H1 (cell line): Measurements from ENCODE around the gene MYH8. TPM values are rescaled to one million over a fixed set of nuclear protein-coding genes. Genes with fewer than 3 reads are reported as not detected.
A peak's percentile ranks its signal among the peaks of the same experiment; 100 is the strongest.

Source experiments
- CTCF ChIA-PET: fragments of 300-600 bp; sonication (Branson Sonifier 250); formaldehyde crosslinking; loops from one replicate; lab custom pipeline; 2021; ENCODE audit not compliant: partially characterized antibody; lab: Charles Lee
- POLR2A ChIA-PET: fragments of 300-600 bp; sonication (Branson Sonifier 250); formaldehyde crosslinking; loops from one replicate; lab custom pipeline; 2021; ENCODE audit warnings: inconsistent platforms; ENCODE audit not compliant: partially characterized antibody; lab: Charles Lee
- DNase-seq, 2 experiments: peaks; one replicate each; pipeline versions ENCODE4 v3.0.0 to v3.0.0-alpha.2; 2010 to 2022; ENCODE audit warnings: low spot score in 2 of 2, low read depth in 1 of 2, mixed read lengths in 1 of 2
- FAIRE-seq: peaks from 2 replicates; lab custom pipeline; 2011; peaks lifted over from hg19 to GRCh38; lab: Jason Lieb, UNC
- H2AFZ ChIP-seq: 2 replicates; pipeline ENCODE4 v1.8.1; 2012; ENCODE audit warnings: low read length, inconsistent platforms
- H2AK5ac ChIP-seq: 2 replicates; pipeline ENCODE4 v1.6.1; 2013; ENCODE audit warnings: low read depth, low read length
- H2BK120ac ChIP-seq: replicated peaks from 2 replicates; pipeline ENCODE3; 2013; ENCODE audit warnings: low read depth, low read length, inconsistent platforms
- H2BK12ac ChIP-seq: 2 replicates; pipeline ENCODE4 v1.6.1; 2013; ENCODE audit warnings: low read depth, low read length
- H2BK15ac ChIP-seq: 2 replicates; pipeline ENCODE4 v1.6.1; 2013; ENCODE audit warnings: low read length
- H2BK20ac ChIP-seq: 2 replicates; pipeline ENCODE4 v1.6.1; 2013; ENCODE audit warnings: low read length
- H2BK5ac ChIP-seq: 2 replicates; pipeline ENCODE4 v1.6.1; 2013; ENCODE audit warnings: low read depth, low read length
- H3K14ac ChIP-seq: 2 replicates; pipeline ENCODE4 v1.6.1; 2013; ENCODE audit warnings: inconsistent platforms; ENCODE audit not compliant: insufficient read length
- H3K18ac ChIP-seq: 2 replicates; pipeline ENCODE4 v1.6.1; 2013; ENCODE audit warnings: low read length; ENCODE audit errors: extremely low read depth
- H3K23ac ChIP-seq: 2 replicates; pipeline ENCODE4 v1.6.1; 2013; ENCODE audit warnings: inconsistent platforms; ENCODE audit not compliant: insufficient read length
- H3K23me2 ChIP-seq: 2 replicates; pipeline ENCODE4 v1.6.1; 2013; ENCODE audit warnings: low read depth, low read length
- H3K27ac ChIP-seq: 2 replicates; pipeline ENCODE4 v1.6.1; 2011; ENCODE audit warnings: low read depth, low read length, inconsistent platforms
- H3K27me3 ChIP-seq, 4 experiments: replicated peaks in 1 of 4; 1 replicate in 1 of 4; 2 replicates in 3 of 4; pipeline versions ENCODE4 v1.6.1 to v1.8.1; 2011 to 2013; ENCODE audit warnings: low read length in 3 of 4, mild to moderate bottlenecking in 3 of 4, inconsistent platforms in 2 of 4, mixed read lengths in 2 of 4, moderate library complexity in 1 of 4; ENCODE audit not compliant: control insufficient read depth in 3 of 4, insufficient read depth in 3 of 4; ENCODE audit errors: extremely low read depth in 1 of 4
- H3K36me3 ChIP-seq, 4 experiments: 2 replicates each; pipeline versions ENCODE4 v1.6.1 to v1.8.1; 2011 to 2013; ENCODE audit warnings: mild to moderate bottlenecking in 4 of 4, low read length in 3 of 4, moderate library complexity in 2 of 4, control low read depth in 1 of 4, inconsistent platforms in 1 of 4; ENCODE audit not compliant: insufficient read depth in 4 of 4, control insufficient read depth in 2 of 4
- H3K4ac ChIP-seq: replicated peaks from 2 replicates; pipeline ENCODE3; 2013; ENCODE audit warnings: low read length, low read depth, mixed read lengths, inconsistent platforms; ENCODE audit not compliant: insufficient read length
- H3K4me1 ChIP-seq, 4 experiments: replicated peaks in 1 of 4; 1 replicate in 1 of 4; 2 replicates in 3 of 4; pipeline versions ENCODE4 v1.6.1 to v1.8.1; 2011 to 2013; ENCODE audit warnings: low read length in 3 of 4, inconsistent platforms in 2 of 4, mixed read lengths in 1 of 4; ENCODE audit not compliant: insufficient read depth in 4 of 4, control insufficient read depth in 3 of 4
- H3K4me2 ChIP-seq, 2 experiments: 2 replicates each; pipeline versions ENCODE4 v1.6.1 to v1.8.1; 2011 to 2013; ENCODE audit warnings: low read depth in 2 of 2, low read length in 2 of 2, control low read depth in 1 of 2, inconsistent platforms in 1 of 2, mild to moderate bottlenecking in 1 of 2; ENCODE audit not compliant: insufficient read depth in 1 of 2
- H3K4me3 ChIP-seq, 4 experiments: fragments of 200-600, 300-600 bp in 1 of 4; sonication (generic), shearing (Covaris generic), sonication (Bioruptor Twin) in 1 of 4; 2 replicates each; pipeline versions ENCODE4 v1.5.1 to v1.8.1; 2011 to 2016; ENCODE audit warnings: low read length in 4 of 4, low read depth in 3 of 4, control low read depth in 2 of 4, inconsistent platforms in 2 of 4, mild to moderate bottlenecking in 2 of 4, mixed read lengths in 1 of 4, moderate library complexity in 1 of 4; ENCODE audit not compliant: insufficient read depth in 2 of 4; ENCODE audit errors: extremely low read depth in 1 of 4
- H3K56ac ChIP-seq: replicated peaks from 2 replicates; pipeline ENCODE3; 2013; ENCODE audit warnings: low read depth, mild to moderate bottlenecking, mixed read lengths, low read length, inconsistent platforms; ENCODE audit not compliant: insufficient read length
- H3K79me1 ChIP-seq: 2 replicates; pipeline ENCODE4 v1.6.1; 2013; ENCODE audit warnings: low read depth, low read length, control low read depth
- H3K79me2 ChIP-seq, 2 experiments: 2 replicates each; pipeline versions ENCODE4 v1.6.1 to v1.8.1; 2012 to 2013; ENCODE audit warnings: low read length in 2 of 2, mild to moderate bottlenecking in 2 of 2, inconsistent platforms in 1 of 2; ENCODE audit not compliant: insufficient read depth in 2 of 2, control insufficient read depth in 1 of 2
- H3K9ac ChIP-seq, 4 experiments: replicated peaks in 1 of 4; 1 replicate in 1 of 4; 2 replicates in 3 of 4; pipeline versions ENCODE4 v1.6.1 to v1.8.1; 2011 to 2013; ENCODE audit warnings: low read depth in 3 of 4, low read length in 3 of 4, control low read depth in 2 of 4, mild to moderate bottlenecking in 2 of 4, moderate library complexity in 2 of 4, inconsistent platforms in 1 of 4; ENCODE audit errors: extremely low read depth in 1 of 4
- H3K9me3 ChIP-seq, 2 experiments: 2 replicates each; pipeline versions ENCODE4 v1.6.1 to v1.8.1; 2012 to 2013; ENCODE audit warnings: mild to moderate bottlenecking in 2 of 2, moderate library complexity in 2 of 2, control low read depth in 1 of 2, inconsistent platforms in 1 of 2, low read depth in 1 of 2, low read length in 1 of 2, mixed read lengths in 1 of 2; ENCODE audit not compliant: insufficient read depth in 2 of 2
- H4K20me1 ChIP-seq, 2 experiments: replicated peaks in 1 of 2; 2 replicates each; pipeline versions ENCODE3 to v1.8.1; 2011 to 2013; ENCODE audit warnings: inconsistent platforms in 2 of 2, low read length in 2 of 2, mild to moderate bottlenecking in 1 of 2; ENCODE audit not compliant: insufficient read depth in 2 of 2, control insufficient read depth in 1 of 2
- H4K5ac ChIP-seq: 2 replicates; pipeline ENCODE4 v1.6.1; 2013; ENCODE audit warnings: low read length, low read depth, mixed read lengths, inconsistent platforms; ENCODE audit not compliant: insufficient read length
- H4K8ac ChIP-seq: 2 replicates; pipeline ENCODE4 v1.8.0; 2013; ENCODE audit warnings: mild to moderate bottlenecking, moderate library complexity, low read length, inconsistent platforms; ENCODE audit not compliant: insufficient read depth; ENCODE audit errors: extremely low read depth
- H4K91ac ChIP-seq: replicated peaks from 2 replicates; pipeline ENCODE3; 2013; ENCODE audit warnings: low read length, mixed read lengths, inconsistent platforms; ENCODE audit not compliant: insufficient read length
- CHD2 ChIP-seq: IDR thresholded peaks from 2 replicates; pipeline ENCODE4 v1.6.1; 2012; ENCODE audit warnings: low read length, improper control_type of control experiment
- EP300 ChIP-seq, 2 experiments: IDR thresholded peaks; 1 replicate in 1 of 2; 2 replicates in 1 of 2; pipeline ENCODE4 v1.6.1; 2011 to 2012; ENCODE audit warnings: low read depth in 2 of 2, low read length in 2 of 2, mild to moderate bottlenecking in 2 of 2, borderline replicate concordance in 1 of 2, inconsistent platforms in 1 of 2, moderate library complexity in 1 of 2
- JUND ChIP-seq: IDR thresholded peaks from 2 replicates; pipeline ENCODE4 v1.6.1; 2011; ENCODE audit warnings: mild to moderate bottlenecking, improper control_type of control experiment, low read length
- NANOG ChIP-seq: IDR thresholded peaks from 2 replicates; pipeline ENCODE4 v1.6.1; 2011; ENCODE audit warnings: low read length, low read depth, mild to moderate bottlenecking, inconsistent platforms; ENCODE audit not compliant: insufficient read depth, poor library complexity, severe bottlenecking
- SRF ChIP-seq: IDR thresholded peaks from 2 replicates; pipeline ENCODE4 v1.6.1; 2011; ENCODE audit warnings: mild to moderate bottlenecking, low read depth, low read length, moderate library complexity
- SUZ12 ChIP-seq: fragments of 200-600 bp; sonication (generic); IDR thresholded peaks from 2 replicates; pipeline ENCODE4 v1.6.1; 2012; ENCODE audit warnings: mild to moderate bottlenecking, inconsistent platforms, low read length, moderate library complexity, mixed read lengths
- TAF7 ChIP-seq: optimal IDR thresholded peaks from 2 replicates; pipeline ENCODE3; 2011; ENCODE audit warnings: low read depth, mild to moderate bottlenecking, inconsistent platforms, low read length, moderate library complexity, borderline replicate concordance
- WGBS, 2 experiments: shearing (Covaris generic) in 1 of 2; methylation state at CpG; one replicate each; pipeline versions ENCODE4 v1.1.6 to v1.1.7; 2013 to 2015; ENCODE audit warnings: low lambda C conversion rate in 2 of 2, mixed read lengths in 2 of 2, inconsistent platforms in 1 of 2, low coverage in 1 of 2, missing lambda C conversion rate in 1 of 2; ENCODE audit not compliant: insufficient replicate concordance in 2 of 2, insufficient coverage in 1 of 2, insufficient read length in 1 of 2; ENCODE audit errors: extremely low coverage in 1 of 2, missing lambda C conversion rate in 1 of 2; 5-methylcytosine and 5-hydroxymethylcytosine counted together
- polyA plus RNA-seq, 7 experiments: library from polyadenylated mRNA; depleted of rRNA in 3 of 7; stranded (reverse) in 5 of 7; unstranded in 2 of 7; fragments of >200 nt in 5 of 7; fragments of 200-250 nt in 2 of 7; gene quantifications; 1 replicate in 5 of 7; 2 replicates in 1 of 7; 4 replicates in 1 of 7; pipeline versions ENCODE4 v1.2.1 to v1.2.3, GENCODE V29; 2011 to 2013; ENCODE audit warnings: missing spikeins in 2 of 7, mixed read lengths in 2 of 7
- total RNA-seq: library from RNA; stranded (reverse); fragmentation: NEBNext Ultra II Directional; extraction: Animal tissue kit (Norgen Biotek cat#: 25700); gene quantifications from 2 replicates; pipeline ENCODE4 v1.2.1, GENCODE V29; 2021
- TF ChIP-seq, protein P1 (sequence below): IDR thresholded peaks from 2 replicates; pipeline ENCODE4 v1.6.1; 2012; ENCODE audit warnings: low read length, inconsistent platforms
- TF ChIP-seq, protein P2 (sequence below), 3 experiments: IDR thresholded peaks; 1 replicate in 2 of 3; 2 replicates in 1 of 3; pipeline versions ENCODE4 v1.5.1 to v1.6.1; 2011; ENCODE audit warnings: low read length in 3 of 3, mild to moderate bottlenecking in 3 of 3, inconsistent platforms in 2 of 3, low read depth in 1 of 3, moderate library complexity in 1 of 3; ENCODE audit not compliant: insufficient read depth in 1 of 3; ENCODE audit errors: control extremely low read depth in 1 of 3

Gene MYH8
- total and polyA plus RNA-seq, 2 of the 8 experiments (the other 6 are each of a cell fraction or from before 2014, with no cell fraction given): not detected

DNA sequence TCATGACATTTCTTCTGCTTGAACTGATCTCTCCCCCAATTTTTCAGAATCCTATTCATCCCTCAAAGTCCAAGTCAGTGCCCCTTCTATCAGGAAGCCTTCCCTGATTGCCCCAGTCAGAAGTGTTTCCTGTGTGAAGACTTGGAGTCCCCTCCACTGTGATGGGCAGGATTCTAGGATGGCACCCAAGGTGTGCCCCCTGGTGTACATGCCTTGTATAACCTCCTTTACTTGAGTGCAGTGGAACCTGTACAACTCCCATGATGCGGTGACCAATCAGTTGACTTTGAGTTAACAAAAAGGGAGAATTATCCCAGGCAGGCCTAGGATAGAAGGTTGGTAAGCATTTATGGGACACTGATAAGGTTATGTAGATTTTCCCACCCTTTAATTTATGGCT is 72.3 kb downstream of the MYH8 start:
- no peaks in the 10 kb centered on the region for H3K4me1 ChIP-seq
- 85% methylated on average over 1 of the region's 1 CpG; no CpG with 5 or more reads in 1 of the 2 experiments for WGBS, 2 experiments
- no peak overlapping the region for H2BK120ac ChIP-seq
- H4K91ac ChIP-seq: no peak overlapping the region
- no peaks in the 10 kb centered on the region for H3K79me1 ChIP-seq
- H4K8ac ChIP-seq: no peak overlapping the region
- no peak overlapping the region for H2BK5ac ChIP-seq
- H3K4ac ChIP-seq: no peak overlapping the region
- no peak overlapping the region for H3K14ac ChIP-seq
- no peak overlapping the region for H3K18ac ChIP-seq
- no peak overlapping the region for H2BK12ac ChIP-seq
- H3K23me2 ChIP-seq: no peaks in the 10 kb centered on the region; the same call in 1 of the 2 replicates
- no peak overlapping the region for H2AFZ ChIP-seq
- peak in 1 of 2 experiments; percentile 71 for DNase-seq
- no peaks in the 10 kb centered on the region for H3K27me3 ChIP-seq
- H2AK5ac ChIP-seq: no peak overlapping the region
- ChIA-PET CTCF (interaction anchor here (0.7 to 11.7 kb wide), 17 partner anchors 9 to 448 kb away, joined by 3 to 176 read pairs (median 3); no protein-coding TSS in a partner anchor), POLR2A (no interaction called here)
- H4K20me1 ChIP-seq: no peaks in the 10 kb centered on the region
- peak; percentile 39 for FAIRE-seq
- no peak overlapping the region for H2BK20ac ChIP-seq
- no peak overlapping the region for H3K9ac ChIP-seq
- no peak overlapping the region for H2BK15ac ChIP-seq
- no peak overlapping the region for H3K56ac ChIP-seq
- H3K36me3 ChIP-seq: no peaks in the 10 kb centered on the region
- H3K9me3 ChIP-seq: 0 out of 4 replicates have a peak, but pooled peaks cover 0 to 3% of the 10 kb centered on the region in 2 experiments
- H3K4me3 ChIP-seq: no peak overlapping the region
- H3K4me2 ChIP-seq: no peak overlapping the region
- no peak overlapping the region for H4K5ac ChIP-seq
- H3K23ac ChIP-seq: no peak overlapping the region
- no peak overlapping the region for H3K27ac ChIP-seq
- no peaks in the 10 kb centered on the region for H3K79me2 ChIP-seq
- TF ChIP-seq TAF7 (no peak), CHD2 (no peak), JUND (no peak), EP300 (IDR thresholded peaks at IDR 0.05; ENCODE audit: borderline replicate concordance in 1 of 2, low read depth in 2 of 2, low read length in 2 of 2) (no peak), SUZ12 (no peak), SRF (no peak), NANOG (no peak)
- TF ChIP-seq, protein P1, sequence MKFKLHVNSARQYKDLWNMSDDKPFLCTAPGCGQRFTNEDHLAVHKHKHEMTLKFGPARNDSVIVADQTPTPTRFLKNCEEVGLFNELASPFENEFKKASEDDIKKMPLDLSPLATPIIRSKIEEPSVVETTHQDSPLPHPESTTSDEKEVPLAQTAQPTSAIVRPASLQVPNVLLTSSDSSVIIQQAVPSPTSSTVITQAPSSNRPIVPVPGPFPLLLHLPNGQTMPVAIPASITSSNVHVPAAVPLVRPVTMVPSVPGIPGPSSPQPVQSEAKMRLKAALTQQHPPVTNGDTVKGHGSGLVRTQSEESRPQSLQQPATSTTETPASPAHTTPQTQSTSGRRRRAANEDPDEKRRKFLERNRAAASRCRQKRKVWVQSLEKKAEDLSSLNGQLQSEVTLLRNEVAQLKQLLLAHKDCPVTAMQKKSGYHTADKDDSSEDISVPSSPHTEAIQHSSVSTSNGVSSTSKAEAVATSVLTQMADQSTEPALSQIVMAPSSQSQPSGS: no peak
- TF ChIP-seq, protein P2, sequence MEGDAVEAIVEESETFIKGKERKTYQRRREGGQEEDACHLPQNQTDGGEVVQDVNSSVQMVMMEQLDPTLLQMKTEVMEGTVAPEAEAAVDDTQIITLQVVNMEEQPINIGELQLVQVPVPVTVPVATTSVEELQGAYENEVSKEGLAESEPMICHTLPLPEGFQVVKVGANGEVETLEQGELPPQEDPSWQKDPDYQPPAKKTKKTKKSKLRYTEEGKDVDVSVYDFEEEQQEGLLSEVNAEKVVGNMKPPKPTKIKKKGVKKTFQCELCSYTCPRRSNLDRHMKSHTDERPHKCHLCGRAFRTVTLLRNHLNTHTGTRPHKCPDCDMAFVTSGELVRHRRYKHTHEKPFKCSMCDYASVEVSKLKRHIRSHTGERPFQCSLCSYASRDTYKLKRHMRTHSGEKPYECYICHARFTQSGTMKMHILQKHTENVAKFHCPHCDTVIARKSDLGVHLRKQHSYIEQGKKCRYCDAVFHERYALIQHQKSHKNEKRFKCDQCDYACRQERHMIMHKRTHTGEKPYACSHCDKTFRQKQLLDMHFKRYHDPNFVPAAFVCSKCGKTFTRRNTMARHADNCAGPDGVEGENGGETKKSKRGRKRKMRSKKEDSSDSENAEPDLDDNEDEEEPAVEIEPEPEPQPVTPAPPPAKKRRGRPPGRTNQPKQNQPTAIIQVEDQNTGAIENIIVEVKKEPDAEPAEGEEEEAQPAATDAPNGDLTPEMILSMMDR (IDR thresholded peaks at IDR 0.05; ENCODE audit: control extremely low read depth in 1 of 3, insufficient read depth in 1 of 3, low read depth in 1 of 3, low read length in 3 of 3): peak; percentile 52 to 75 (median 58)
